ENCODE data around the gene HLA-DQB2.

The HLA-DQB2 gene

GRCh38 chr6:32709625-32710024, 53.7 kb downstream of the HLA-DQB2 start:
- H3K9me3 ChIP-seq (ENCODE audit: control insufficient read depth, low read length): no peaks in the 10 kb centered on the region
- DNase-seq: no peak
- no peaks in the 10 kb centered on the region for H3K4me1 ChIP-seq (ENCODE audit: control insufficient read depth, insufficient read depth, low read length, poor library complexity, severe bottlenecking)
- H3K27me3 ChIP-seq (replicated peaks; ENCODE audit: control insufficient read depth, insufficient read depth, low read length, poor library complexity, severe bottlenecking): no peaks in the 10 kb centered on the region
- no peak overlapping the region for H3K27ac ChIP-seq (ENCODE audit: insufficient read depth, low read length, poor library complexity, severe bottlenecking)
- H3K36me3 ChIP-seq (ENCODE audit: control insufficient read depth, insufficient read depth, low read length): no peaks in the 10 kb centered on the region
- no peak overlapping the region for H3K4me3 ChIP-seq (ENCODE audit: insufficient read depth, low read depth, low read length, poor library complexity, severe bottlenecking)

Measured in effector memory CD4-positive, alpha-beta T cell (primary cell).